WTC11 (cell line): ENCODE data around the gene TAP2. TPM values are rescaled to one million over a fixed set of nuclear protein-coding genes. Genes with fewer than 3 reads are reported as not detected.

Source experiments
- ATAC-seq: fragments of 200-7000 bp; cut with Tn5 transposase; 2 replicates; pipeline ENCODE4 v1.10.0; 2021; ENCODE audit warnings: mild to moderate bottlenecking, moderate library complexity
- CTCF ChIA-PET: fragments of 300-600 bp; sonication (Branson Sonifier 250); formaldehyde crosslinking; loops from one replicate; lab custom pipeline; 2021; ENCODE audit warnings: antibody characterized with exemption; lab: Charles Lee
- POLR2A ChIA-PET: fragments of 350-600 bp; sonication (Branson Sonifier 250); formaldehyde crosslinking; loops from one replicate; lab custom pipeline; 2021; ENCODE audit warnings: antibody characterized with exemption; lab: Charles Lee
- DNase-seq: peaks from one replicate; pipeline ENCODE4 v3.0.0; 2021; ENCODE audit warnings: low spot score
- H3K27ac Mint-ChIP-seq: 2 replicates; pipeline ENCODE4 v1.8.0; 2021; ENCODE audit warnings: mixed read lengths
- H3K27me3 Mint-ChIP-seq: 2 replicates; pipeline ENCODE4 v1.8.0; 2021; ENCODE audit warnings: low read depth, mild to moderate bottlenecking, moderate library complexity, mixed read lengths
- H3K36me3 Mint-ChIP-seq: 2 replicates; pipeline ENCODE4 v1.8.0; 2021; ENCODE audit warnings: mixed read lengths
- H3K4me1 Mint-ChIP-seq: 2 replicates; pipeline ENCODE4 v1.8.0; 2022; ENCODE audit warnings: mixed read lengths
- H3K4me3 Mint-ChIP-seq: 2 replicates; pipeline ENCODE4 v1.8.0; 2021; ENCODE audit warnings: mild to moderate bottlenecking, moderate library complexity, mixed read lengths
- H3K9me3 Mint-ChIP-seq: 2 replicates; pipeline ENCODE4 v1.8.0; 2021; ENCODE audit warnings: mixed read lengths
- ATF2 ChIP-seq: sonication (generic); formaldehyde crosslinking; IDR thresholded peaks from 2 replicates; pipeline ENCODE4 v1.8.1; 2022; ENCODE audit warnings: low read depth, missing genetic modification reagents, borderline replicate concordance
- CBFB ChIP-seq: sonication (generic); formaldehyde crosslinking; IDR thresholded peaks from 2 replicates; pipeline ENCODE4 v1.8.1; 2022; ENCODE audit warnings: mild to moderate bottlenecking, low read depth, missing genetic modification reagents
- CREM ChIP-seq: sonication (generic); formaldehyde crosslinking; IDR thresholded peaks from 2 replicates; pipeline ENCODE4 v1.8.1; 2022; ENCODE audit warnings: mild to moderate bottlenecking, missing genetic modification reagents, moderate library complexity
- FOXK1 ChIP-seq: sonication (generic); formaldehyde crosslinking; IDR thresholded peaks from 2 replicates; pipeline ENCODE4 v1.8.0; 2022; ENCODE audit warnings: mild to moderate bottlenecking, moderate library complexity, missing genetic modification reagents
- FOXP4 ChIP-seq: sonication (generic); formaldehyde crosslinking; IDR thresholded peaks from 2 replicates; pipeline ENCODE4 v1.8.0; 2022; ENCODE audit warnings: mild to moderate bottlenecking, missing genetic modification reagents
- GABPB1 ChIP-seq: sonication (generic); formaldehyde crosslinking; IDR thresholded peaks from 2 replicates; pipeline ENCODE4 v1.8.1; 2023; ENCODE audit warnings: mild to moderate bottlenecking, missing genetic modification reagents
- HMGA2 ChIP-seq: fragments of 250-450 bp; sonication (Bioruptor Pico); IDR thresholded peaks from 2 replicates; pipeline ENCODE4 v1.4.0; 2021; ENCODE audit warnings: mild to moderate bottlenecking, moderate library complexity
- JUN ChIP-seq: sonication (generic); formaldehyde crosslinking; IDR thresholded peaks from 2 replicates; pipeline ENCODE4 v1.8.0; 2023; ENCODE audit warnings: mild to moderate bottlenecking, missing genetic modification reagents
- MXD4 ChIP-seq: fragments of 250-450 bp; sonication (Bioruptor Pico); IDR thresholded peaks from 2 replicates; pipeline ENCODE4 v1.8.0; 2021; ENCODE audit warnings: mild to moderate bottlenecking, moderate library complexity, borderline replicate concordance
- MYBL2 ChIP-seq: sonication (generic); formaldehyde crosslinking; IDR thresholded peaks from 2 replicates; pipeline ENCODE4 v1.8.1; 2023; ENCODE audit warnings: mild to moderate bottlenecking, moderate library complexity, missing genetic modification reagents
- NFE2L1 ChIP-seq: sonication (generic); formaldehyde crosslinking; IDR thresholded peaks from 2 replicates; pipeline ENCODE4 v1.8.1; 2023; ENCODE audit warnings: missing genetic modification reagents
- SOX15 ChIP-seq: fragments of 250-450 bp; sonication (Bioruptor Pico); IDR thresholded peaks from 2 replicates; pipeline ENCODE4 v1.9.0; 2021; ENCODE audit warnings: mild to moderate bottlenecking
- SP1 ChIP-seq: sonication (generic); formaldehyde crosslinking; conservative IDR thresholded peaks from 2 replicates; pipeline ENCODE4 v1.8.1; 2022; ENCODE audit warnings: missing genetic modification reagents
- TCF7 ChIP-seq: sonication (generic); formaldehyde crosslinking; IDR thresholded peaks from 2 replicates; pipeline ENCODE4 v1.8.0; 2022; ENCODE audit warnings: mild to moderate bottlenecking, low read depth, missing genetic modification reagents, moderate library complexity
- USF1 ChIP-seq: sonication (generic); formaldehyde crosslinking; IDR thresholded peaks from 2 replicates; pipeline ENCODE4 v1.8.0; 2022; ENCODE audit warnings: mild to moderate bottlenecking, missing genetic modification reagents
- ZBTB21 ChIP-seq: sonication (generic); formaldehyde crosslinking; IDR thresholded peaks from 2 replicates; pipeline ENCODE4 v1.8.1; 2023; ENCODE audit warnings: mild to moderate bottlenecking, missing genetic modification reagents, borderline replicate concordance
- ZMAT4 ChIP-seq: fragments of 250-450 bp; sonication (Bioruptor Pico); IDR thresholded peaks from 2 replicates; pipeline ENCODE4 v1.9.0; 2021; ENCODE audit warnings: mild to moderate bottlenecking
- ZNF423 ChIP-seq: fragments of 250-450 bp; sonication (Bioruptor Pico); IDR thresholded peaks from 2 replicates; pipeline ENCODE4 v2.1.2; 2022; ENCODE audit warnings: mild to moderate bottlenecking, moderate library complexity
- ZNF671 ChIP-seq: fragments of 250-450 bp; sonication (Bioruptor Pico); IDR thresholded peaks from 2 replicates; pipeline ENCODE4 v1.8.0; 2021; ENCODE audit warnings: mild to moderate bottlenecking
- total RNA-seq: library from RNA; stranded (reverse); gene quantifications from 3 replicates; pipeline ENCODE4 v1.2.3, GENCODE V29; 2021
- TF ChIP-seq, protein P1 (sequence below): fragments of 250-450 bp; sonication (Bioruptor Pico); IDR thresholded peaks from 2 replicates; pipeline ENCODE4 v1.9.0; 2021; ENCODE audit warnings: mild to moderate bottlenecking

TAP2 gene
- total RNA-seq, 1 experiment from 2014 or later: 23.0 TPM

DNA sequence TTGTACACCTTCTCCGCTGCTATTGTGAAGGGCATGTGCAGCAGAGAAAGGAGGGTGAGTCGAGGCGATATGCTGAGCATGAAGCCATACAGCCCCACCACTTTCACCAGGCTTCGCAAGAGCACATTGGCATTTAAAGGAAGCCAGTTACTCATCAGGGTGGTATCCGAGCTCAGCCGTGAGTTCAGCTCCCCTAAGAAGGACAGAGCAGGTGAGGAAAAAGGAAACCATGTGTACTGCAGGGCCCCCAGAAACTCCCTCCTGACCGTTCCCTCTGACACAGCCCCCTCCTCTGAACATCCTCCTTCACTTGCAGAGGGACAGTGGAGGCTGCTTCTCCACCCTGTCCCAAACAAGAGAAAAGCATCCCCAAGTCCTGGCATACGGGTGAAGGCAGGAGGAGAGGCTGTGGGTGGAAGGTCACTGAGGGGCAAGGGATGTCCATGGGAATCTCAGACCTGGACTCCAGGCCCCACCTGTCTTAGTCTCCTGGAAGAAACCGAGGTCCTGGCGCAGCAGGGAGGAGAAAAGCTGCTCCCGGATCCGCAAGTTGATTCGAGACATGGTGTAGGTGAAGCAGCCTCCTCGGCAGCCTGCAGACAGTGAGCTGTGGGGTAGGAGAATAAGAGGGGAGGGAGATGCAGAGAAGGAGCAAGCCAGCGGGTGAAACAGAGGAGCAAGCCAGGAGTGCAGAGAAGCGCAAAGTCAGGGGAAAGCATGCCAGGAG is 3.2 kb downstream of the TAP2 start:
- TF ChIP-seq ZNF423 (CRISPR knock-in tag): no peak
- TF ChIP-seq ATF2 (CRISPR knock-in tag): no peak
- Mint-ChIP-seq H3K9me3 (no peaks in the 10 kb centered on the region), H3K27ac (no peak overlapping the region), H3K4me1 (peaks cover 11% of the 10 kb centered on the region), H3K27me3 (peaks cover 25% of the 10 kb centered on the region), H3K36me3 (peaks cover 2% of the 10 kb centered on the region; the same call in 1 of the 2 replicates), H3K4me3 (no peak overlapping the region)
- ChIA-PET POLR2A (no interaction called here), CTCF (interaction anchor here (1.6 kb wide), 1 partner anchor 33 kb away, joined by 5 read pairs; no protein-coding TSS in a partner anchor)
- DNase-seq: no peak
- no peak for ATAC-seq

GRCh38 chr6:32833664-32834063 is 4.9 kb downstream of the TAP2 start:
- peaks cover 11% of the 10 kb centered on the region for H3K27me3 Mint-ChIP-seq

More at GRCh38 chr6:32833664-32834063, 4.9 kb downstream of the TAP2 start:
- TF ChIP-seq MXD4 (CRISPR knock-in tag) (no peak), ZMAT4 (CRISPR knock-in tag) (no peak), USF1 (CRISPR knock-in tag) (no peak), NFE2L1 (CRISPR knock-in tag) (no peak), FOXK1 (no peak), TCF7 (CRISPR knock-in tag) (no peak), ZBTB21 (CRISPR knock-in tag) (no peak), MYBL2 (CRISPR knock-in tag) (no peak), SP1 (CRISPR knock-in tag) (no peak), SOX15 (CRISPR knock-in tag) (no peak), ZNF671 (CRISPR knock-in tag) (no peak), CREM (no peak), JUN (CRISPR knock-in tag) (no peak), GABPB1 (CRISPR knock-in tag) (no peak), CBFB (CRISPR knock-in tag) (no peak), HMGA2 (CRISPR knock-in tag) (no peak), FOXP4 (CRISPR knock-in tag) (no peak)
- TF ChIP-seq, protein P1, sequence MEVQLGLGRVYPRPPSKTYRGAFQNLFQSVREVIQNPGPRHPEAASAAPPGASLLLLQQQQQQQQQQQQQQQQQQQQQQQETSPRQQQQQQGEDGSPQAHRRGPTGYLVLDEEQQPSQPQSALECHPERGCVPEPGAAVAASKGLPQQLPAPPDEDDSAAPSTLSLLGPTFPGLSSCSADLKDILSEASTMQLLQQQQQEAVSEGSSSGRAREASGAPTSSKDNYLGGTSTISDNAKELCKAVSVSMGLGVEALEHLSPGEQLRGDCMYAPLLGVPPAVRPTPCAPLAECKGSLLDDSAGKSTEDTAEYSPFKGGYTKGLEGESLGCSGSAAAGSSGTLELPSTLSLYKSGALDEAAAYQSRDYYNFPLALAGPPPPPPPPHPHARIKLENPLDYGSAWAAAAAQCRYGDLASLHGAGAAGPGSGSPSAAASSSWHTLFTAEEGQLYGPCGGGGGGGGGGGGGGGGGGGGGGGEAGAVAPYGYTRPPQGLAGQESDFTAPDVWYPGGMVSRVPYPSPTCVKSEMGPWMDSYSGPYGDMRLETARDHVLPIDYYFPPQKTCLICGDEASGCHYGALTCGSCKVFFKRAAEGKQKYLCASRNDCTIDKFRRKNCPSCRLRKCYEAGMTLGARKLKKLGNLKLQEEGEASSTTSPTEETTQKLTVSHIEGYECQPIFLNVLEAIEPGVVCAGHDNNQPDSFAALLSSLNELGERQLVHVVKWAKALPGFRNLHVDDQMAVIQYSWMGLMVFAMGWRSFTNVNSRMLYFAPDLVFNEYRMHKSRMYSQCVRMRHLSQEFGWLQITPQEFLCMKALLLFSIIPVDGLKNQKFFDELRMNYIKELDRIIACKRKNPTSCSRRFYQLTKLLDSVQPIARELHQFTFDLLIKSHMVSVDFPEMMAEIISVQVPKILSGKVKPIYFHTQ (CRISPR knock-in tag): no peak
- DNase-seq (no peak), ATAC-seq (no peak)
- peaks cover 7% of the 10 kb centered on the region; the same call in 1 of the 2 replicates for H3K36me3 Mint-ChIP-seq
- no peak overlapping the region for H3K4me3 Mint-ChIP-seq
- CTCF ChIA-PET: no interaction called here
- peaks cover 11% of the 10 kb centered on the region for H3K4me1 Mint-ChIP-seq
- POLR2A ChIA-PET: no interaction called here
- H3K27ac Mint-ChIP-seq: no peak overlapping the region
- no peaks in the 10 kb centered on the region for H3K9me3 Mint-ChIP-seq
